HG02763 (cell line): Measurements from ENCODE around the gene RRP15.
A peak's percentile ranks its signal among the peaks of the same experiment; 100 is the strongest.

Source experiments
- ATAC-seq: cut with Tn5 transposase; IDR thresholded peaks from one replicate; pipeline ENCODE4 v1.9.1; 2021; ENCODE audit warnings: mild to moderate bottlenecking, moderate library complexity; ENCODE audit not compliant: unreplicated experiment

The RRP15 gene

GRCh38 chr1:218284917-218285635 lies at the start of gene RRP15:
Gene RRP15, plus strand, starts transcription at chr1:218285293. Its CDS starts 24 bp downstream, at chr1:218285317.
- peak; percentile 99 for ATAC-seq

DNA sequence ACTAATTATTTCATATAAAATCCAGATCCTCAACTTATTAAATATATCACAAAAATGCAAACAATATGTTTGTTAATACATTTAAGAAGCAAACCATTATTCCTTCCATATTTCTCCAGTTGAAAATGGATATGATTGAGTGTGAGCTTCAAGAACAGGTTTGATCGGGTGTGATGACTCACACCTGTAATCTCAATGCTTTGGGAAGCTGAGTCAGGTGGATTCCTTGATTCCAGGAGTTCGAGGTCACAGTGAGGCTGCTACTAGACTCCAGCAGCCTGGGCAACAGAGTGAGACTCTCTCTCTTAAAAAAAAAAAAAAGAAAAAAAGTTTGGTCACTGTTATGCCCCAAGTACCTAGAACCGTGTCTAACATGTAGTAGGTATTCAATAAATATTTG lies 42.9 kb upstream of the RRP15 start:
- no peak for ATAC-seq

- ATAC-seq, result no peak
Observed at GRCh38 chr1:218247339-218247738, 37.8 kb upstream of the RRP15 start.

GRCh38 chr1:218249338-218250140 lies 35.6 kb upstream of the RRP15 start:
- no peak for ATAC-seq

DNA sequence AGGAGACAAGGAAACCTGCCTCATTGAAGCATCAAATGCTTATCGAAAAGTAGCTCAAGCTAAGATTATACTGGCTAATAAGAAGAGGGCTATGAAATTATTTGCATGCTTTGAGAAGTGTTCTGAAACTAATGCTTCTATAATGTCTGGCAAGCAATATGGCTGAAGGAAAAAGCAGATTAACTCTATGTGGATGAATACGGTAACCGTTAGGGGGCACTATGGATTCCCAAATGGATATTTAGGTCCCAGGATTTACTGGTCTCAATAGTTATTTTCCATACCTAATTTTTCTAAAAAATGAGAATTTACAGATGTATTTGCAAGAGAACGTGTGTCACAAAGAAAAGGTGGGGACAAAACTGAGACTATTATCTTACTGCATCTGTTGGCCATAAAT lies 34.6 kb upstream of the RRP15 start:
- no peak for ATAC-seq

DNA sequence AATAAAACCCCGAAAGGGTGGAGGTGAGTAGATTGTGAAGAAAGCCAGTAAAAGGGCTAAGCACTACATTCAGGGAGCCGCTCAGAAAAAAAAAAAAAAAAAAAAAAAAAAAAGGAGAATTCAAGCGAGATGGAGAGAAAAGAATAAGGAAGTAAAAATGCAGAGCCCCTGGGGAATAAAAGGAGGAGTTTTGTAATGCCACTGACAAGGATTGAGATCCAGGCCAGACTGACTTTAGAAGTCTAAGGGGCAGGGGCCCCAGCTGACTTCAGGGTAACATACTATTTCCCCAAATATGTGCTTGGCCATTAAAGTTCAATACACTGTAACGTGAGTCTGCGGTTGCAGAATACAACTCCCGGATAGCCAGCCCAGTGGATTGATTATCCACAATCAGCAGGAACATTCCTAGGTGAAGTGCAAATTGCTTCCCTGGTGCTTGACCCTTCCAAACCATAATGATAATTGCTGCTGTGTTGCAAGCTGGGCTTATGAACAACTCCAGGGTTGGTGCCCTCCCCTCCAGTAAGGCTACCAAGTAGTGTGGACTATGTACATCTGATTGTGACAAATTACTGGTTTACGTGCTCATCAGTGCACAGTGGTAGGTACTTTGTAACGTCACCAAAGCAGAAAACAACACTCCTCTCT lies 30.7 kb upstream of the RRP15 start:
- no peak for ATAC-seq

DNA sequence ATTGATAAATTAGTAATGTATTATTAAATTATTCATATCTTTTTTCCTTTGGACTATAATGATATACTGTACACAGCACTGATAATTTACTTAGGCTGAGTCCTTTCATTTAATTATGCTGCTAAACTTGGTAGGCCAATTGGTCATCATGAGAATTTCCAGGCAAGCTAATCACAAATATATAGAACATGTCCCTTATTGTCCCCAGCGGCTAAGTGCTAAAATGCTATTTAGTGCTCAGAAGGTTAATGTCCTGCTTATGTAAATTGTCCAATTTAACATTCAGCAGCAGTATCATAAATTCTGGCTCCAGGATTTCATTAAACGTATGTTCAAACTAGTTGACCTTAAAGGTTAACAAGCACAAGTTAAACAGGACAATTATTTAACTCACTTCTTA lies 30.0 kb upstream of the RRP15 start:
- no peak for ATAC-seq

DNA sequence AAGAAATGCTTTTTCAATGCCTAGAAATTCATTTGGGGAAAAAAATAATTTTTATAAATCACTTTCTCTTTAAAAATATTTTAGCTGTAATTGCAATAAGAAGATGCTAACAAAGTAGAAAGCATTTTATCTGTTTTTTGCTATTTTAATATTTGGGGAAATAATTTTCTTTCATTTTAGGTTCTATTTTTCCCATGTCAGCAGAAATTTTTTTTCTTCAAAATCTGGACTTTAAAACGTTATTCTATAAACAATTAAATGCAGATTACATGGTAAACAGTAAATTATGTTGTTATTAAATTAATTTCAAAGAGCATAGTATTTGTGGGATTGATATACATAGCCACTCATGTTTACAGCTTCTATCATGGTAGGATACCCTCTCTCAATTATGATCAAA lies 27.7 kb upstream of the RRP15 start:
- no peak for ATAC-seq

DNA sequence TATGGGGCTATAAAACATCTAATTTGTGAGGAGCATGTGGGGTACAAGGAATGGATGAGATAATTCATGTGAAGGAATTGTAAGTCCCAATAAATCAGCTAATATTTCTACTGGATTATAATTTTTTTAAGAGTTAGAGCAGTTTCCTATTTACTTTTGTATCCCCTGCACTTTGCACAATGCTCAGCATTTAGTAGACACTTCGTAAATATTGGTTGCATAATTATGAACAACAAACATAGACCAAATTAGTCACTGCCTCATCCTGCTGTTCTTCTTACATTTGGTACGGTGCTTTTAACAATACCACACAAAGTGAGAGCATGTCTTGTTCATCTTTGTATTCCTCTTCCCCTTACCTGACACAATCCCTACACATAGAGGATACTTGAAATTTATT lies 27.1 kb upstream of the RRP15 start:
- ATAC-seq, result no peak

DNA sequence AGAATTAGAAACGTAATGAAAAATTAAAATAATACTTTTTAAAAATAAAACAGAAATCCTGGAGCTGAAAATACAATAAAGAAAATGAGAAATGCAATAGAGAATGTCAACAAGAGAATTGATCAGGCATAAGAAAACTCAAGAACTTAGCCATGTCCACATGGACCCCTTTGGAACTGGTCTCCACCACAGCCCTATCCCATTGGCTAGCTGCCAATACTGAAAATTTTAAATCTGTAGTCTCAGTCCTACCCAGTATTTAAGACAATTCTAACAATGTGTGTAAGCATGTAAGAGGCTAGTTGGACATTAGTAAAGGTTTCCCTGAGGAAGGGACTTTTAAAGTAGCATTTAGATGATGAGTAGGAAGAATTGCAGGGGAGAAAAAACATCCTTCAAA lies 25.8 kb upstream of the RRP15 start:
- no peak for ATAC-seq

DNA sequence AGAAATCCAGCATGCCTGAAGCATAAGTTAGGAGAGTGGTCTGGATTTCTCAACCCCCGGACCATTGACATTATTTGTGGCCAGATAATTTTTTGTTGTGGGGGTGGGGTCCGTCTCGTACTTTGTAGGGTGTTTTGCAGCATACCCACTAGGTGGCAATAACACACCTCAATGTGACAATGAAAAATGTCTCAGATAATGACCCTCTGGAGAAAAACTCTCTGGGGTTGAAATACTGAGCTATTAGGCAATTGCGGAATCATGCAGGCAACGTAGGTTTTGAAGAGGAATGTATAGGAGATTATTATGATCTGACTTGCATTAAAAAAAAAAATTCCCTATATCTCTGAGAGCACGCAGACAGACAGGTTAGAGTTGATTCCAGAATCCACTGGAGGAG lies 25.3 kb upstream of the RRP15 start:
- ATAC-seq, result no peak

GRCh38 chr1:218262259-218262658 lies 22.8 kb upstream of the RRP15 start:
- ATAC-seq, result no peak

GRCh38 chr1:218266356-218266755 lies 18.7 kb upstream of the RRP15 start:
- ATAC-seq, result no peak

DNA sequence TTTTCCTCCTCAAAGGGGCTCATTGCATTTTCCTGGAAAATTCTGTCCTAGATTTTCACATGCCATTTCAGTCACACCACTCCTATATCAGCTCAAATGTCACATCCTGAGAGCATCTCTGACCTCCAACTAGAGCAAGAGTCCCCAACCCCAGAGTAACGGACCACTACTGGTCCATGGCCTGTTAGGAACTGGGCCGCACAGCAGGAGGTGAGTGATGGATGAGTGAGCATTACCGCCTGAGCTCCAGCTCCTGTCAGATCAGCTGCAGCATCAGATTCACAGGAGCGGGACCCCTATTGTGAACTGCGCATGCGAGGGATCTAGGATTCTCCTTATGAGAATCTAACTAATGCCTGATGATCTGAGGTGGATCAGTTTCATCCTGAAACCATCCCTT lies 12.7 kb upstream of the RRP15 start:
- no peak for ATAC-seq

DNA sequence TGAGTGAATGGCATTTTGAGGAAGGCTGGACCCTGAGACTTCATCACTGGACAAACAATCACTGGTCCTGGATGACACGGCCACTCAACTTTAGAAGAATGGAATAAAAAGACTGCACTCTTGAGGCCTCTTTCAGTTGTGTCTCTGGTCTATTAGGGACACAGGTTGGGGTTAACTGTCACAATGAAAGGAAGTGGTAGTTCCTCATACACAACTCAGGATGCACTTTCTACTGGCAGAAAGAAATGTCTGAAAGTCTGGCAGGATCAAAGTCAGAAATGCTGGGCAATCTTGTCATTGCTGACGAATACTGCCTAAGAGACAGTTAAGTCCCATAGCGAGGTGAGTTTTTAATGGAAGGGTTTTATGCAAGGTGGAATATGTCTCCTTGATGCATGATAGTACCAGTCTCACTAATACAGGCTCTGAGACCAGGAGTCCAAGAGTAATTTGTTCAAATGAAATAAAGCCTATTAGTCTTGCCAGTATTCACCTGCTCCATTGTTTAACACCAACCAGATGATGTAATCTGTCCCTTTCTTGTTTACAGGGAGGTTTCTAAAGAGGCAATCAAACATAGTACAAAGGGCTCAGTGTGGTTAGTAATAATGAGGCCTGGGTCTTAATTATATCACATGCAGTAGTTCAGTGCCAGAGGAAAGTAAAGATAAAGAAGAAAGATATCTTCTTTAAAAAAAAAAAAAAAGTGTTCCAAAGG lies 11.2 kb upstream of the RRP15 start:
- ATAC-seq, result no peak

DNA sequence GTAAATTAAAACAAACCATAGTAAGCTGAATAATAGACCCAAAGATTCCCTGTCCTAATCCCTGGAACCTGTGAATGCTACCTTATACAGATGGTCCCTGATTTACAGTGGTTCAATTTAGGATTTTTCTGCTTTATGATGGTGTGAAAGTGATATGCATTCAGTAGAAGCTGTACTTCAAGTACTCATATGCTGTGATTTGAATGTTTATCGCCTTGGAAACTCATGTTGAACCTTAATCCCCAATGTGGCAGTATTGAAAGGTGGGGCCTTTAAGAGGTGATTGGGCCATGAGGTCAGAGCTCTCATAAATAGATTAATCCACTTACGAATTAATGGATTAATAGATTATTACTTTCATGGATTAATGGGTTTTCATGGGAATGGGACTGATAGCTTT lies 10.6 kb upstream of the RRP15 start:
- no peak for ATAC-seq

GRCh38 chr1:218275823-218276222 lies 9.3 kb upstream of the RRP15 start:
- no peak for ATAC-seq

DNA sequence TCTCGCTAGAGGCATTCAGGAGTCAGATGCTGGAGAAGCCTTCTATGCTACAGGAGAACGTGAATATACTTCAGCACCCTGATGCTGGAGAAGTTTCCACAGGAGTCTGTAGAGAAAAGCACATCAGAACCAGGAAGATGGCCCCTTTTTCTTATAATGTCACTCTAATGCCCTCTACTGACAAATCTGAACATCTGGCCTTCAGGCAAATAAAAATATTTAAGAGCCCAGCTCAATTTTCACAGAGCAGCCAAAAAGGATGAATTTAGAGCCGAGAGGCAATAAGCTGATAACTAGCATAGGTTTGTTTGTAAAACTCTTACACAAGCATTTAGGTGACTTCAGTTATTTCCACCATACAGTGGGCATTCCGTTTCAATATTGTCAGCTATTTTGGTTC lies 3.8 kb upstream of the RRP15 start:
- no peak for ATAC-seq

GRCh38 chr1:218284377-218284916 lies 646 bp upstream of the RRP15 start:
- ATAC-seq, result no peak

DNA sequence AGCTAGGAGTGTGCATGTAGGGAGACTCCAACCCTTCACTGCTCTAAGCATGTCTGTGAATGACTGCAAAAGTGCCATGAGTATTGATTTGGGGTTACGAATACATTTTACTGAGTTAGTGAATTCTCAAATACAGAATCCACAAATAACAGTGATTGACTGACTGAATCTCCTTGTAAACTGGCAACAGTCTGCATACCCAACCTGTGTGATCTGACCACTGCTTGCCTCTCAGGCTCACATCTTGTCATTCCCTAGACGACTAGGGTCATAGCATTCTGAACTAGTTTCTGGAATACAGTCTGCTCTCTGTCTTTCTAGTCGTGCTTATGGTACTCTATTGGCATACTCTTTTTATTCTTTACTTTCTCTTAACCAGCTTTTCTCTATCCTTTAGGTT lies 7.4 kb downstream of the RRP15 start:
- no peak for ATAC-seq

DNA sequence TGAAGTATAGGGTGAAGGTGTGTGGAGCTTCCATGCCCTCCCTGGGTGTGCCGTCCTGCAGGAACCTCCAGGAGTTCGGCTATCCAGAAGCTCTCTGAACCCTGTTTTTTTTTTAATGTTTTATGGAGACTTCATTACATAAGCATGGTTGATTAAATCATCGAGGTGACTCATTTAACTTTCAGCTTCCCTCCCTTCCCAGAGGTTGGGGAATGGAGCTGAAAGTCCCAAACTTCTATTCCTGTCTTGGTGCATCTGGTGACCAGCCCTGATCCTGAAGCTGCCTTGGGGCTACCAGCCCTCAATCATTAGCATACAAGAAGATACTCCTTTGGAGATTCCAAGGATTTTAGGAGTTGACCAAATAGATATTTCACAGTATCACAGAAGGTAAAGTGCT lies 9.5 kb downstream of the RRP15 start:
- no peak for ATAC-seq
